ENCODE results near the gene DIO3. TPM values are rescaled to one million over a fixed set of nuclear protein-coding genes. Genes with fewer than 3 reads are reported as not detected.

The DIO3 gene
- total and polyA plus RNA-seq, 2 of the 13 experiments (the other 11 are each of a cell fraction or from before 2014, with no cell fraction given): not detected

DNA sequence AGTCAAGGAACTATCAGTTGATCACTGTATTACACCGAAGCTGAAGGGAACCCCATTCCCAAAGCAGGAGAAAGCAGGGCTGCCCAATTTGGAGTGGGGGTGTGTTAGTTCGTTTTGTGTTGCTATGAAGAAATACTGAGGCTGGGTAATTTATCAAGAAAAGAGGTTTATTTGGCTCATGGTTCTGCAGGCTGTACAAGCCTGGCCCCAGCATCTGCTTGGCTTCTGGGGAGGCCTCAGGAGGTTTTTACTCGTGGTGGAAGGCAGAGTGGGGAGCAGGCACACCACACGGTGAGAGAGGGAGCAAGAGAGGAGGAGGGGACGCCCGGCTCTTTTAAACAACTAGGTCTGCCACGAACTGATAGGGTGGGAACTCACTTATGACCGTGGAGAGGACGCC lies 16.7 kb upstream of the DIO3 start (continued):
- TF ChIP-seq MXD4 (CRISPR knock-in tag; IDR thresholded peaks at IDR 0.05) (no peak), DNMT1 (CRISPR knock-in tag; IDR thresholded peaks at IDR 0.05) (no peak), ELF3 (CRISPR knock-in tag; IDR thresholded peaks at IDR 0.05) (no peak)

- Histone ChIP-seq H3K4me2 (ENCODE audit: low read depth, low read length) (no peak overlapping the region), H3K27ac (ENCODE audit: extremely low read length, insufficient read depth, low read length) (no peak overlapping the region), H3K79me2 (ENCODE audit: insufficient read depth, low read length) (no peaks in the 10 kb centered on the region), H4K20me1 (ENCODE audit: insufficient read depth, low read length) (no peaks in the 10 kb centered on the region), H3K36me3 (replicated peaks in 1 of 2; ENCODE audit: control insufficient read depth in 1 of 2, insufficient read depth in 2 of 2, low read length in 2 of 2) (no peaks in the 10 kb centered on the region), H3K9ac (ENCODE audit: insufficient read depth, low read depth, low read length) (no peak overlapping the region), H3K4me1 (ENCODE audit: insufficient read depth, low read length) (no peaks in the 10 kb centered on the region), H3K9me3 (ENCODE audit: low read length) (no peaks in the 10 kb centered on the region), H3K27me3 (ENCODE audit: control insufficient read depth in 1 of 2, insufficient read depth in 2 of 2, low read length in 2 of 2) (peaks cover 0 to 1% of the 10 kb centered on the region in 2 experiments; a peak in 2 of 5 replicates), H3K4me3 (replicated peaks in 1 of 3; ENCODE audit: insufficient read depth in 1 of 3, low read depth in 2 of 3, low read length in 3 of 3) (no peak overlapping the region), H2AFZ (ENCODE audit: low read length) (no peak overlapping the region)
- ChIA-PET CTCF (ENCODE audit: low intra/inter-chr PET ratio, low total read pairs) (no interaction called here), POLR2A (no interaction called here)
- intact Hi-C loops (cut with micrococcal nuclease; ENCODE audit: unreplicated experiment): no loop called here
- BruUV-seq (replicated peaks): no TSS peak
- ATAC-seq (no peak), FAIRE-seq (no peak), DNase-seq (ENCODE audit: low spot score) (no peak)
- 58% methylated on average over 9 of the region's 11 CpGs for WGBS (ENCODE audit: low lambda C conversion rate)
- TF ChIP-seq ZNF33B (CRISPR knock-in tag; IDR thresholded peaks at IDR 0.05) (no peak), CBX1 (IDR thresholded peaks at IDR 0.05; ENCODE audit: low read depth) (no peak), ZNF589 (CRISPR knock-in tag; conservative IDR thresholded peaks at IDR 0.05) (no peak), ZNF138 (CRISPR knock-in tag; IDR thresholded peaks at IDR 0.05; ENCODE audit: low read depth) (no peak), ZNF772 (CRISPR knock-in tag; IDR thresholded peaks at IDR 0.05) (no peak), PRDM15 (CRISPR knock-in tag; IDR thresholded peaks at IDR 0.05) (no peak), CHD2 (IDR thresholded peaks at IDR 0.05; ENCODE audit: low read depth, low read length) (no peak), ZFP41 (CRISPR knock-in tag; IDR thresholded peaks at IDR 0.05; ENCODE audit: borderline replicate concordance) (no peak)
- in situ Hi-C loops (cut with HindIII; ENCODE audit: extremely low pct_ligation_motif_present, low pct_unique_long_range_greater_than_20kb): no loop called here
These were observed 14.6 kb upstream of the DIO3 start for GRCh38 chr14:101546706-101547105.
